Dermis lymphatic vessel endothelial cell (primary cell): Measurements from ENCODE around the gene SSBP4. TPM values are rescaled to one million over a fixed set of nuclear protein-coding genes. Genes with fewer than 3 reads are reported as not detected.

Experiments used
- total RNA-seq: library from RNA; depleted of rRNA; stranded (reverse); fragments of >200 nt; gene quantifications from 2 replicates; pipeline ENCODE4 v1.2.1, GENCODE V29; 2014

Gene SSBP4
- 32.9 and 36.8 TPM in 2 replicates for total RNA-seq

GRCh38 chr19:18419195-18419698 is at the start of gene SSBP4:
Gene SSBP4, plus strand, starts transcription at chr19:18419398. Its CDS starts 251 bp downstream, at chr19:18419649.

GRCh38 chr19:18385675-18386542 is 33.3 kb upstream of the SSBP4 start, which contains the start of gene GDF15:
Gene GDF15, plus strand, starts transcription at chr19:18386158. Its CDS starts 32 bp downstream, at chr19:18386190.

GRCh38 chr19:18397242-18398202 is 21.7 kb upstream of the SSBP4 start, which contains the start of gene LRRC25:
Gene LRRC25, minus strand, starts transcription at chr19:18397622. Its CDS starts 659 bp downstream, at chr19:18396963.

GRCh38 chr19:18437491-18438330 is 18.5 kb downstream of the SSBP4 start, which contains the start of gene ISYNA1:
Gene ISYNA1, minus strand, starts transcription at chr19:18438133. Its CDS starts 154 bp downstream, at chr19:18437979.

Other genes starting within 250 kb of the SSBP4 start
- gene IFI30, start 245.6 kb upstream of the SSBP4 start, total RNA-seq: 4.5 and 9.5 TPM in 2 replicates
- gene MPV17L2, start 226.2 kb upstream of the SSBP4 start, total RNA-seq: 4.7 and 6.3 TPM in 2 replicates
- gene RAB3A, start 215.4 kb upstream of the SSBP4 start, total RNA-seq: 0.34 and 0.76 TPM in 2 replicates
- 0.09 TPM in 1 of 2 replicates, not detected in the other for gene PDE4C, start 193.0 kb upstream of the SSBP4 start, total RNA-seq
- 0.09 and 0.22 TPM in 2 replicates for gene IQCN, start 144.9 kb upstream of the SSBP4 start, total RNA-seq
- 58.0 and 102 TPM in 2 replicates for gene JUND, start 137.8 kb upstream of the SSBP4 start, total RNA-seq
- 88.9 and 94.1 TPM in 2 replicates for gene LSM4, start 96.3 kb upstream of the SSBP4 start, total RNA-seq
- gene PGPEP1, start 78.8 kb upstream of the SSBP4 start, total RNA-seq: 19.6 and 21.7 TPM in 2 replicates
- 50.7 and 51.2 TPM in 2 replicates for gene GDF15, start 33.2 kb upstream of the SSBP4 start, total RNA-seq
- gene LRRC25, start 21.8 kb upstream of the SSBP4 start, total RNA-seq: not detected in 2 replicates
- gene ISYNA1, start 18.7 kb downstream of the SSBP4 start, total RNA-seq: 45.5 and 46.1 TPM in 2 replicates
- 10.5 and 11.3 TPM in 2 replicates for gene ELL, start 102.7 kb downstream of the SSBP4 start, total RNA-seq
- 147 and 170 TPM in 2 replicates for gene FKBP8, start 124.2 kb downstream of the SSBP4 start, total RNA-seq
- 52.0 and 54.2 TPM in 2 replicates for gene KXD1, start 138.5 kb downstream of the SSBP4 start, total RNA-seq
- gene UBA52, start 152.5 kb downstream of the SSBP4 start, total RNA-seq: 811 and 1,032 TPM in 2 replicates
- gene REX1BD, start 169.4 kb downstream of the SSBP4 start, total RNA-seq: 43.6 and 45.5 TPM in 2 replicates
- gene CRLF1, start 187.4 kb downstream of the SSBP4 start, total RNA-seq: not detected in 2 replicates
- not detected in 2 replicates for gene TMEM59L, start 193.5 kb downstream of the SSBP4 start, total RNA-seq
- 1.6 and 2.7 TPM in 2 replicates for gene KLHL26, start 217.6 kb downstream of the SSBP4 start, total RNA-seq